Fibroblast of skin of back (primary cell): Measurements from ENCODE around the gene SLC17A7.
A peak's percentile ranks its signal among the peaks of the same experiment; 100 is the strongest.

Experiments used
- DNase-seq: peaks from one replicate; pipeline ENCODE4 v3.0.0-alpha.2; 2013

Gene SLC17A7

GRCh38 chr19:49443366-49444099, 2.2 kb upstream of the SLC17A7 start:
- DNase-seq = peak; percentile 95

GRCh38 chr19:49442771-49443365, 1.5 kb upstream of the SLC17A7 start:
- DNase-seq = peak; percentile 92

GRCh38 chr19:49442354-49442753, 1.0 kb upstream of the SLC17A7 start:
- peak; percentile 30 for DNase-seq

- no peak for DNase-seq
These were observed 628 bp upstream of the SLC17A7 start for GRCh38 chr19:49441960-49442350.

GRCh38 chr19:49440439-49441209, 703 bp downstream of the SLC17A7 start:
- DNase-seq = no peak

GRCh38 chr19:49439836-49440235, 1.5 kb downstream of the SLC17A7 start:
- no peak for DNase-seq

GRCh38 chr19:49438261-49438660, 3.1 kb downstream of the SLC17A7 start:
- no peak for DNase-seq

- no peak for DNase-seq
These were observed 4.1 kb downstream of the SLC17A7 start for GRCh38 chr19:49437231-49437630.

- no peak for DNase-seq
These were observed 4.8 kb downstream of the SLC17A7 start for GRCh38 chr19:49436381-49437017.

GRCh38 chr19:49435670-49436069, 5.7 kb downstream of the SLC17A7 start:
- no peak for DNase-seq

GRCh38 chr19:49434907-49435583, 6.3 kb downstream of the SLC17A7 start:
- no peak for DNase-seq

- no peak for DNase-seq
These were observed 8.0 kb downstream of the SLC17A7 start for GRCh38 chr19:49433240-49433901.

- DNase-seq = no peak
These were observed 8.9 kb downstream of the SLC17A7 start for GRCh38 chr19:49432141-49433073.

- DNase-seq = no peak
These were observed 10.0 kb downstream of the SLC17A7 start for GRCh38 chr19:49431330-49431749.

- DNase-seq = no peak
These were observed 10.5 kb downstream of the SLC17A7 start for GRCh38 chr19:49430678-49431329.

- DNase-seq = no peak
These were observed 11.1 kb downstream of the SLC17A7 start for GRCh38 chr19:49430172-49430677.

- DNase-seq = no peak
These were observed 12.5 kb downstream of the SLC17A7 start for GRCh38 chr19:49428547-49429451.

- DNase-seq = no peak
These were observed 13.3 kb downstream of the SLC17A7 start for GRCh38 chr19:49427855-49428546.
